HEK293 (cell line): ENCODE results near the gene ADIPOR2.
A peak's percentile ranks its signal among the peaks of the same experiment; 100 is the strongest.

ENCODE experiments used
- CTCF ChIA-PET: fragments of 350-600 bp; formaldehyde crosslinking; extraction: SDS; loops from one replicate; lab custom pipeline; 2021; ENCODE audit warnings: antibody characterized with exemption; lab: Yijun Ruan, JAX
- POLR2A ChIA-PET: fragments of 300-600 bp; formaldehyde crosslinking; extraction: SDS; loops from one replicate; lab custom pipeline; 2020; ENCODE audit warnings: antibody characterized with exemption, inconsistent platforms; lab: Yijun Ruan, JAX
- H3K27ac ChIP-seq: fragments of 200-500 bp; sonication (Bioruptor generic); 2 replicates; pipeline ENCODE4 v1.5.1; 2014; ENCODE audit warnings: low read depth, low read length, control low read depth, inconsistent platforms; ENCODE audit errors: extremely low read depth
- H3K36me3 ChIP-seq, 2 experiments: fragments of 200-500 bp in 1 of 2; sonication (Bioruptor generic) in 1 of 2; 1 replicate in 1 of 2; 2 replicates in 1 of 2; pipeline ENCODE4 v1.5.1; 2014 to 2017; ENCODE audit warnings: inconsistent platforms in 2 of 2, low read length in 2 of 2; ENCODE audit not compliant: control insufficient read depth in 2 of 2, insufficient read depth in 1 of 2
- H3K4me1 ChIP-seq: fragments of 200-500 bp; sonication (Bioruptor generic); 2 replicates; pipeline ENCODE4 v1.5.1; 2014; ENCODE audit warnings: mild to moderate bottlenecking, low read length, inconsistent platforms; ENCODE audit not compliant: control insufficient read depth, insufficient read depth
- H3K4me3 ChIP-seq: 2 replicates; pipeline ENCODE4 v1.5.1; 2011; ENCODE audit warnings: low read depth, mild to moderate bottlenecking, control low read depth, low read length, moderate library complexity
- H3K9me3 ChIP-seq: fragments of 200-500 bp; sonication (Bioruptor generic); 2 replicates; pipeline ENCODE4 v1.5.1; 2014; ENCODE audit warnings: low read depth, low read length, inconsistent platforms; ENCODE audit not compliant: control insufficient read depth, insufficient read depth
- HOXA7 ChIP-seq: sonication (generic); formaldehyde crosslinking; IDR thresholded peaks from 2 replicates; pipeline ENCODE4 v1.8.1; 2022; ENCODE audit warnings: missing genetic modification reagents, borderline replicate concordance
- INSM2 ChIP-seq: fragments of 450-650 bp; formaldehyde crosslinking; IDR thresholded peaks from 2 replicates; pipeline ENCODE4 v1.5.1; 2016; ENCODE audit warnings: missing biosample characterization, missing genetic modification characterization
- KLF17 ChIP-seq: fragments of 450-650 bp; formaldehyde crosslinking; IDR thresholded peaks from 2 replicates; pipeline ENCODE4 v1.5.1; 2016; ENCODE audit warnings: missing biosample characterization, missing genetic modification characterization
- PRDM4 ChIP-seq: fragments of 450-650 bp; formaldehyde crosslinking; IDR thresholded peaks from 2 replicates; pipeline ENCODE4 v1.5.1; 2017; ENCODE audit warnings: missing biosample characterization, missing genetic modification characterization
- PRDM6 ChIP-seq: fragments of 450-650 bp; formaldehyde crosslinking; IDR thresholded peaks from 2 replicates; pipeline ENCODE4 v1.5.1; 2017; ENCODE audit warnings: missing biosample characterization, missing genetic modification characterization
- ZBTB44 ChIP-seq: fragments of 450-650 bp; IDR thresholded peaks from 2 replicates; pipeline ENCODE4 v1.5.1; 2018; ENCODE audit warnings: missing biosample characterization, mild to moderate bottlenecking, missing genetic modification characterization
- ZNF10 ChIP-seq: fragments of 450-650 bp; formaldehyde crosslinking; IDR thresholded peaks from 2 replicates; pipeline ENCODE4 v1.5.1; 2017; ENCODE audit warnings: missing biosample characterization, missing genetic modification characterization
- ZNF37A ChIP-seq: fragments of 450-650 bp; IDR thresholded peaks from 2 replicates; pipeline ENCODE4 v1.5.1; 2018; ENCODE audit warnings: missing biosample characterization, missing genetic modification characterization
- ZNF488 ChIP-seq: fragments of 450-650 bp; formaldehyde crosslinking; IDR thresholded peaks from 2 replicates; pipeline ENCODE4 v1.5.1; 2016; ENCODE audit warnings: missing biosample characterization, missing genetic modification characterization
- ZNF701 ChIP-seq: fragments of 450-650 bp; formaldehyde crosslinking; IDR thresholded peaks from 2 replicates; pipeline ENCODE4 v1.5.1; 2016; ENCODE audit warnings: missing biosample characterization, missing genetic modification characterization
- ZNF747 ChIP-seq: fragments of 450-650 bp; formaldehyde crosslinking; IDR thresholded peaks from 2 replicates; pipeline ENCODE4 v1.5.1; 2016; ENCODE audit warnings: missing biosample characterization, missing genetic modification characterization
- ZSCAN23 ChIP-seq: fragments of 450-650 bp; formaldehyde crosslinking; IDR thresholded peaks from 2 replicates; pipeline ENCODE4 v1.5.1; 2016; ENCODE audit warnings: missing biosample characterization, missing genetic modification characterization
- TF ChIP-seq, protein P1 (sequence below): fragments of 450-650 bp; formaldehyde crosslinking; IDR thresholded peaks from 2 replicates; pipeline ENCODE4 v1.5.1; 2016; ENCODE audit warnings: missing biosample characterization, missing genetic modification characterization

Gene ADIPOR2

DNA sequence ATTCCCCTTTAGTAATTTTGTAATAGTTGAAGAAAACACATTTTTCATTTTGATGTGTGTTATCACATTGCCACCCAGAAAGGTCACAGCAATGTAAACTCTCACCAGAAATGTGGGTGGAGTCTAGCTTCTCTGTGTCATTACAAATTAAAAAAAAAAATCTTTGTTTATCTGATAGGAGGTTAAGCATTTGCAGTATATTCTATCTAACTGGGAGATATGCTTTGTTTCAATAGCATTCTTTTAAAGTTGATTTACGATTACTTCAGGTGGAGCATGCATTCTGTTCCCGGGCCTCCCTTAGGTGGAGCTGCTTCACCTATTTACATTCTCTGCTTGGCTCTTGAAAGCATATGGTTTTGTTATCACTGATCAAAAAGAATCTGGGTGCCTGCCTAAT is 7.8 kb downstream of the ADIPOR2 start:
- ChIA-PET POLR2A (no interaction called here), CTCF (interaction anchor here (0.7 to 1.8 kb wide), 7 partner anchors 8 to 374 kb away, joined by 3 to 17 read pairs (median 3); no protein-coding TSS in a partner anchor)
- Histone ChIP-seq H3K36me3 (peaks cover 0 to 5% of the 10 kb centered on the region in 2 experiments; a peak in 1 of 3 replicates), H3K9me3 (no peaks in the 10 kb centered on the region), H3K4me3 (no peak overlapping the region), H3K4me1 (peaks cover 21% of the 10 kb centered on the region), H3K27ac (no peak overlapping the region)
- TF ChIP-seq ZBTB44 (tag by site-specific recombination) = peak; percentile 28; the same call in 1 of the 2 replicates
- TF ChIP-seq ZSCAN23 (tag by site-specific recombination) = no peak
- no peak for TF ChIP-seq ZNF37A (tag by site-specific recombination)
- TF ChIP-seq ZNF747 (tag by site-specific recombination) = no peak
- TF ChIP-seq, protein P1, sequence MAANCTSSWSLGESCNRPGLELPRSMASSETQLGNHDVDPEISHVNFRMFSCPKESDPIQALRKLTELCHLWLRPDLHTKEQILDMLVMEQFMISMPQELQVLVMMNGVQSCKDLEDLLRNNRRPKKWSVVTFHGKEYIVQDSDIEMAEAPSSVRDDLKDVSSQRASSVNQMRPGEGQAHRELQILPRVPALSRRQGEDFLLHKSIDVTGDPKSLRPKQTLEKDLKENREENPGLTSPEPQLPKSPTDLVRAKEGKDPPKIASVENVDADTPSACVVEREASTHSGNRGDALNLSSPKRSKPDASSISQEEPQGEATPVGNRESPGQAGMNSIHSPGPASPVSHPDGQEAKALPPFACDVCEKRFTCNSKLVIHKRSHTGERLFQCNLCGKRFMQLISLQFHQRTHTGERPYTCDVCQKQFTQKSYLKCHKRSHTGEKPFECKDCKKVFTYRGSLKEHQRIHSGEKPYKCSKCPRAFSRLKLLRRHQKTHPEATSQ (tag by site-specific recombination) = no peak
- TF ChIP-seq PRDM6 (tag by site-specific recombination) = peak; percentile 51

GRCh38 chr12:1702713-1703112 is 11.8 kb downstream of the ADIPOR2 start:
- H3K4me3 ChIP-seq = no peak overlapping the region
- H3K9me3 ChIP-seq = no peaks in the 10 kb centered on the region
- no peaks in the 10 kb centered on the region for H3K36me3 ChIP-seq
- H3K27ac ChIP-seq = no peak overlapping the region
- POLR2A ChIA-PET = interaction anchor here (1.0 kb wide), 1 partner anchor 12 kb away, joined by 4 read pairs; the partner anchor contains the start of gene ADIPOR2
- CTCF ChIA-PET = interaction anchor here (0.9 to 2.0 kb wide), 2 partner anchors 88 to 89 kb away, joined by 3 to 8 read pairs; no protein-coding TSS in a partner anchor
- TF ChIP-seq INSM2 (tag by site-specific recombination) = no peak
- no peak for TF ChIP-seq PRDM4 (tag by site-specific recombination)
- TF ChIP-seq ZNF10 (tag by site-specific recombination) = no peak
- no peak for TF ChIP-seq ZNF488 (tag by site-specific recombination)
- TF ChIP-seq ZNF701 = no peak
- no peak for TF ChIP-seq KLF17 (tag by site-specific recombination)
- no peak for TF ChIP-seq HOXA7 (CRISPR knock-in tag)
- peaks cover 24% of the 10 kb centered on the region for H3K4me1 ChIP-seq
